Renal cortex interstitium (tissue), 11 donors: Measurements from ENCODE around the gene FXR2. TPM values are rescaled to one million over a fixed set of nuclear protein-coding genes. Genes with fewer than 3 reads are reported as not detected.
A peak's percentile ranks its signal among the peaks of the same experiment; 100 is the strongest.

ENCODE experiments used
- DNase-seq, 11 donors: peaks; one replicate each; pipeline ENCODE4 v3.0.0-alpha.2; 2013; ENCODE audit warnings: low read depth in 9 of 11, low spot score in 4 of 11; ENCODE audit errors: extremely low read depth in 1 of 11
- polyA plus RNA-seq, 3 donors: library from polyadenylated mRNA; unstranded; fragments of 120-200 nt; gene quantifications; one replicate each; pipeline ENCODE4 v1.2.1, GENCODE V29; 2013; ENCODE audit not compliant: insufficient read length in 3 of 3

FXR2 gene
- polyA plus RNA-seq, 3 donors: 49.6 to 51.8 (median 51.3) TPM

DNA sequence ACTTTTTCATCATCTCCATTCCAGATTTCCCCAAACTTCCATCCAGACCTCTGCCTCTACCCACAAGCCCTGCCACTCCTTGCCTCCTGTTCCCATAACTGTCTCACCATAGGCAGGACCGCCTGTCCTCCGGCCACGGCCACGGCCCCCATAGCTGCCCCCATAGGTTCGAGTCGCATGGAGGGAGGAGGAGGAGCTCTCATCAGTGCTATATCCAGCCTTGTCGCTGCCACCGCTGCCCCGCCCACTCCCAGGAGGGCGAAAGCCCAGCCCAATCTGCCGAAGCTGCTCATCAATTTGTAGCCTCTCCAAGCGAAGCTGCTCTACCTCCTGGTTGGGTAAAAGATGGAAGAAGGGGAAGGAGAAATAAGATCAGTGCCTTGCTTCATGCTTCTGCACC lies 21.4 kb downstream of the FXR2 start:
- no peak for DNase-seq

DNA sequence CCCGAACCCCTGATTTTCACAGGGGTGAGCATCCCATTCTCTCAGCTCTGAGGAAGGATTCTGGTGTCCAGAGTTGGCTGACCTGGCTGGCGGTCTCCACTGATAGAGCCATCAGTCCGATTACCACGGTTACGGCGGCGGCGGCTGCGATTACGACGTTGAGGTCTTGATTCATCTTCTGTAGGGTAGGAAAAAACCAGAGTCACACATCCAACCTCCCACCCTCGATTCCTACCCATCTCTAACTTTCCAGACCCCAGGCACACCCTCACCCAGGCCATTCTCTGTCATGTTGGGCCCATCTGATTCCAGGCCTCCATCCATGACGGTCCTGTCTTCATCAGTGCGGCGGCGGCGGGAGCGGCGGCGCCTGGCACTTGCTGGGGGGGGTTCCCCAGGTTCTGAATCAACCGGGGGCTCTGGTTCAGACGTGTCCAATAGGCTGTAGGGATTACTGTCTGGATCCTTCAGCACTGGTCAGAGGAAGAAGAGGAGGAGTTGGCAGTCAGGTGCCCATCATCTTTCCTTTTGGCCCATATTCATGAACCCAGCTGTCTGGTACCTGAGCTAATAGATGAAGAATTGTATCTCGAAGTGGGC lies 22.2 kb downstream of the FXR2 start:
- no peak for DNase-seq

GRCh38 chr17:7591596-7591995 lies 23.1 kb downstream of the FXR2 start:
- no peak for DNase-seq

GRCh38 chr17:7590743-7591142 lies 24.0 kb downstream of the FXR2 start:
- no peak for DNase-seq

- no peak for DNase-seq
Measured at GRCh38 chr17:7589891-7590691, 24.6 kb downstream of the FXR2 start, which contains the start of gene SOX15. TSS of gene SOX15 (minus strand) at chr17:7590094. CDS start at chr17:7589676, 418 bp downstream.

DNA sequence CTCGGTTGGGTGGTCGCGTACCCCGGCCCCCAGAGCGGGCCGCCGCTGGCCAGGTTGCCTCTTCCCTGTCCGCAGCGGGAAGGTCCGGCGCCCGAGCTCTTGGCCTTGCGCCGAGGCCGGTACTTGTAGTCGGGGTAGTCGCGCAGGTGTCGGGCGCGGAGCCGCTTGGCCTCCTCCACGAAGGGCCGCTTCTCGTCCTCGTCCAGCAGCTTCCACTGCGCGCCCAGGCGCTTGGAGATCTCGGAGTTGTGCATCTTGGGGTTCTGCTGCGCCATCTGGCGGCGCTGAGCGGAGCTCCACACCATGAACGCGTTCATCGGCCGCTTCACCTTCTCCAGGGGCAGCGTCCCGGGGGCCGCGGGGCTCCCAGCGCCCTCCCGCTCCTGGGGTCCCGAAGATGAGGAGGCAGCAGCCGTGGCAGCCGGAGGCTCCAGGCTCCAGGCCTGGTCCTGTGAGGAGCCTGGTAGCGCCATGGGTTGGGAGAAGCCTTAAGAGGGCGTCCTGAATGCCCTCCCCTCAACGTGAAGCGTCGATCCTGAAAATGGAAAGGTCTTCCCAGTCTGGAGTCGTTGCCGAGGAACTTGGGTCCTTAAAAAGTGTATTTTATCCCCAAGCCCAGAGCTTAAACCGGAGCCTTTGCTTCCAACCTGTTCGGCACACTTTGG lies 25.4 kb downstream of the FXR2 start:
- peak in 8 of 11 donors; percentile 79 to 86 (median 82) for DNase-seq

- DNase-seq: no peak
Measured at GRCh38 chr17:7588553-7589203, 26.0 kb downstream of the FXR2 start.

DNA sequence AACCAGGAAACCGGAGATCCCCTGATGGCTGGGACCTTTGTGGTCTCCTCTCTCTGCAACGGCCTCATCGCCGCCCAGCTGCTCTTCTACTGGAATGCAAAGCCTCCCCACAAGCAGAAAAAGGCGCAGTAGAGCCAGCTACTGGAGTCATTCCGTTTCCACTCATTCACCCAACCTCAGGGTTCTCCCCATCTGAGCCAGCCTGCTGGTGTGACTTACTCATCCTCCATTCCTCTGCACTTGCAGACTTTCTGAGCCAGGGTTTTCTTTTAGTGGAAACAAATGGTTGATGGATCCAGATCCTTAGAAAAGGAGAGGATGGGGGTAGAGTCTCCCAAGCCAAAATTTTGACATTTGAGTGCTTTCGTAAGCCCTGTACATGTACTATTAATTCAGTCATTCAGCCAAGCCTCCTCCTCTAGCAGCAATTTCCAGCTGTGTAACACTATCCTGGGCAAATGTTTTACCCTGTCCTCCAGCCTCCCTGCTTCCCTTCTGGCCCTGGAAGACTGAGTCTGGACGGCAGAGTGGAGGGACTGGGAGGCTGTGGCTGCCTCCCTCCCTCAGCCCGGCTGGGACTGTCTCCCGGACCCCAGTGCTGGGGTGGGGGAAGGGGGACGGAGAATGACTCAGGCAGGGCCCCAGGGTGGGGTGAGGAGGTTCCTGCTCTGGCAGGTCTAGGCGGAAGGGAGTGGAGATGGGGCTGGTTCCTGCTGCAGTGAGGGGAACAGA lies 27.1 kb downstream of the FXR2 start:
- no peak for DNase-seq

DNA sequence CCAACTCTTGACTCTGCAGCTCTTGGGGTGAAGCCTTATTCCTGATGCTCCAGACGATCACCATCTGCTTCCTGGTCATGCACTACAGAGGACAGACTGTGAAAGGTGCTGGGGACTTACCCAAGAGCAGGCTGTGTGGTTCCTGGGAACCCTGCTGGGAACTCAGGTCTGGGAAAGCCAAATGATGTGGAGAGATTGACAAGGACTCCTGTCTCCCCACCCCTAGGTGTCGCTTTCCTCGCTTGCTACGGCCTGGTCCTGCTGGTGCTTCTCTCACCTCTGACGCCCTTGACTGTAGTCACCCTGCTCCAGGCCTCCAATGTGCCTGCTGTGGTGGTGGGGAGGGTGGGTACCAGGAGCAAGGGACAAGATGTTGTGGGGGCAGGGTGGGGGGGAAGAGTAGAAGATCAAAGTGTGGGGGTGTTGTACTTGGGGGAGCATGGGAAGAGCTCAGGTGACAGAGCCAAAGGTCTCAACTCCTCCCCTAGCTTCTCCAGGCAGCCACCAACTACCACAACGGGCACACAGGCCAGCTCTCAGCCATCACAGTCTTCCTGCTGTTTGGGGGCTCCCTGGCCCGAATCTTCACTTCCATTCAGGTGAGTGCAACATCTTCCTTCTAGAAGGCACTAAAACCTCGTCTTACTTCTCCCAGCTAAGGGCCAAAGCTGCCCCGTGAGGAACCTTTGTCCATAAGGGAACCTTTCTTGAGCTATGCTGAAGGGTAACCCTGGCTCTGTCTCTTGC lies 27.9 kb downstream of the FXR2 start:
- DNase-seq: no peak

- peak; percentile 95 to 98 (median 96) for DNase-seq
Measured at GRCh38 chr17:7583253-7584109, 31.2 kb downstream of the FXR2 start, which contains the start of gene MPDU1. TSS of gene MPDU1 (plus strand) at chr17:7583852. CDS start at chr17:7583863, 11 bp downstream.

- no peak for DNase-seq
Measured at GRCh38 chr17:7582396-7583252, 32.1 kb downstream of the FXR2 start.

DNA sequence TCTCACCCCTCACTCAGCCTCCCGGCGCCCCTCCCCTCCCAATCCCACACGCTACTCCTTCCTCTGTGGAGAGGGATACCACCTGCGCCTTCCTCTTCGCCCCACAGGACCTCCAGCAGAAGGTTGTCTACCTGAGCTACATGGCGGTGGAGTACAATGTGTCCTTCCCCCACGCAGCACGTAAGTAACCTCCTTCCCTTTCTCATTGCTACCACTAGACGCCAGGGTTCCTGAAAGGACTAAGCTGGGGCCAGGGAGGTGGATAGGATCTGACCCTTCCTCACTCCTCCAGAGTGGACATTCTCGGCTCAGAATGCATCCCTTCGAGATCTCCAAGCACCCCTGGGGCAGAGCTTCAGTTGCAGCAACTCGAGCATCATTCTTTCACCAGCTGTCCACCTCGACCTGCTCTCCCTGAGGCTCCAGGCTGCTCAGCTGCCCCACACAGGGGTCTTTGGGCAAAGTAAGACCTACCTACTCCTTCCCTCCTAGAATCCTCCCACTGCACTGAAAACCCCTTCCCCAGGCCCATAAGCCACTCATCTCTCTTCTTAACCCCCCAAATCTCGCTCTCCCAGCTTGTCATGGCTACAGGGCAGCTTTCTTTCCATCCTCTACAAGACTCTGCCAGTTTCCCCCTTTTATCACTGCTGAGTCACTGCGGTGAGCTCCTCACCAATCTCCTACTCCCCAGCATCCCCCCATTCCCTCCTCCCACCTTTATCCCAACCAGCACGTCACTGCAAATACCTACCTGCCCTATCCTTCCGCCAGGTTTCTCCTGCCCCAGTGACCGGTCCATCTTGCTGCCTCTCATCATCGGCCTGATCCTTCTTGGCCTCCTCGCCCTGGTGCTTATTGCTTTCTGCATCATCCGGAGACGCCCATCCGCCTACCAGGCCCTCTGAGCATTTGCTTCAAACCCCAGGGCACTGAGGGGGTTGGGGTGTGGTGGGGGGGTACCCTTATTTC lies 33.8 kb downstream of the FXR2 start:
- DNase-seq: no peak

- no peak for DNase-seq
Measured at GRCh38 chr17:7579834-7580603, 34.7 kb downstream of the FXR2 start.

GRCh38 chr17:7579001-7579833 lies 35.5 kb downstream of the FXR2 start, which contains the start of gene CD68:
TSS of gene CD68 (plus strand) at chr17:7579638. CDS start at chr17:7579678, 40 bp downstream.
- DNase-seq: no peak
